Measurements from ENCODE around the gene ARHGDIB.

ARHGDIB gene

GRCh38 chr12:14968478-14968877 lies 7.1 kb upstream of the ARHGDIB start:
- in situ Hi-C loops (cut with MboI; ENCODE audit: low sequenced_read_pairs, unreplicated experiment), result loop anchor here (25.0 kb wide), 1 partner anchor 581 kb away; no protein-coding TSS in a partner anchor
- DNase-seq (ENCODE audit: low spot score), result no peak
- TF ChIP-seq CTCF (IDR thresholded peaks at IDR 0.05; ENCODE audit: borderline replicate concordance, control extremely low read depth, extremely low read depth, insufficient read depth, missing control alignments), result no peak

GRCh38 chr12:14965221-14965620 lies 3.8 kb upstream of the ARHGDIB start:
- in situ Hi-C loops (cut with MboI; ENCODE audit: low sequenced_read_pairs, unreplicated experiment), result loop anchor here (25.0 kb wide), 1 partner anchor 578 kb away; no protein-coding TSS in a partner anchor
- TF ChIP-seq CTCF (IDR thresholded peaks at IDR 0.05; ENCODE audit: borderline replicate concordance, control extremely low read depth, extremely low read depth, insufficient read depth, missing control alignments), result no peak
- DNase-seq (ENCODE audit: low spot score), result no peak

- in situ Hi-C loops (cut with MboI; ENCODE audit: low sequenced_read_pairs, unreplicated experiment), result loop anchor here (25.0 kb wide), 1 partner anchor 577 kb away; no protein-coding TSS in a partner anchor
- no peak for TF ChIP-seq CTCF (IDR thresholded peaks at IDR 0.05; ENCODE audit: borderline replicate concordance, control extremely low read depth, extremely low read depth, insufficient read depth, missing control alignments)
- DNase-seq (ENCODE audit: low spot score), result no peak
These were observed 3.0 kb upstream of the ARHGDIB start for GRCh38 chr12:14964406-14964805.

- TF ChIP-seq CTCF (IDR thresholded peaks at IDR 0.05; ENCODE audit: borderline replicate concordance, control extremely low read depth, extremely low read depth, insufficient read depth, missing control alignments), result no peak
- in situ Hi-C loops (cut with MboI; ENCODE audit: low sequenced_read_pairs, unreplicated experiment), result loop anchor here (25.0 kb wide), 1 partner anchor 576 kb away; no protein-coding TSS in a partner anchor
- no peak for DNase-seq (ENCODE audit: low spot score)
These were observed 2.1 kb upstream of the ARHGDIB start for GRCh38 chr12:14963520-14963919.

GRCh38 chr12:14962797-14963196 lies 1.4 kb upstream of the ARHGDIB start:
- in situ Hi-C loops (cut with MboI; ENCODE audit: low sequenced_read_pairs, unreplicated experiment), result loop anchor here (25.0 kb wide), 1 partner anchor 575 kb away; no protein-coding TSS in a partner anchor
- no peak for DNase-seq (ENCODE audit: low spot score)
- TF ChIP-seq CTCF (IDR thresholded peaks at IDR 0.05; ENCODE audit: borderline replicate concordance, control extremely low read depth, extremely low read depth, insufficient read depth, missing control alignments), result no peak

- in situ Hi-C loops (cut with MboI; ENCODE audit: low sequenced_read_pairs, unreplicated experiment), result loop anchor here (25.0 kb wide), 1 partner anchor 575 kb away; no protein-coding TSS in a partner anchor
- TF ChIP-seq CTCF (IDR thresholded peaks at IDR 0.05; ENCODE audit: borderline replicate concordance, control extremely low read depth, extremely low read depth, insufficient read depth, missing control alignments), result no peak
- no peak for DNase-seq (ENCODE audit: low spot score)
These were observed 745 bp upstream of the ARHGDIB start for GRCh38 chr12:14962153-14962539.
